Neuronal stem cell (in vitro differentiated cells): Measurements from ENCODE around the gene RHOG.

Source experiments
- DNase-seq: peaks from one replicate; pipeline ENCODE4 v3.0.0-alpha.2; 2013; ENCODE audit warnings: low spot score
- H2AFZ ChIP-seq: one replicate; pipeline ENCODE4 v1.6.1; 2013; ENCODE audit warnings: mild to moderate bottlenecking, low read length, inconsistent platforms
- H2AK5ac ChIP-seq: 2 replicates; pipeline ENCODE4 v1.6.1; 2013; ENCODE audit warnings: low read depth, mild to moderate bottlenecking, inconsistent platforms, low read length, moderate library complexity, mixed read lengths
- H2BK120ac ChIP-seq: 2 replicates; pipeline ENCODE4 v1.6.1; 2013; ENCODE audit warnings: low read depth, mild to moderate bottlenecking, inconsistent platforms, low read length, moderate library complexity, mixed read lengths
- H2BK12ac ChIP-seq: one replicate; pipeline ENCODE4 v1.6.1; 2013; ENCODE audit warnings: low read length, inconsistent platforms
- H2BK15ac ChIP-seq: 2 replicates; pipeline ENCODE4 v1.6.1; 2013; ENCODE audit warnings: mild to moderate bottlenecking, low read length, inconsistent platforms, mixed read lengths
- H2BK5ac ChIP-seq: one replicate; pipeline ENCODE4 v1.6.1; 2013; ENCODE audit warnings: inconsistent platforms, mild to moderate bottlenecking, low read length, moderate library complexity
- H3K14ac ChIP-seq: one replicate; pipeline ENCODE4 v1.6.1; 2013; ENCODE audit warnings: low read length, inconsistent platforms
- H3K18ac ChIP-seq: 2 replicates; pipeline ENCODE4 v1.6.1; 2013; ENCODE audit warnings: low read length, inconsistent platforms
- H3K23ac ChIP-seq: 2 replicates; pipeline ENCODE4 v1.6.1; 2013; ENCODE audit warnings: low read depth, mild to moderate bottlenecking, mixed read lengths, low read length, inconsistent platforms; ENCODE audit not compliant: poor library complexity
- H3K27ac ChIP-seq: replicated peaks from 3 replicates; pipeline ENCODE4 v1.5.1; 2013; ENCODE audit warnings: low read length, inconsistent platforms
- H3K27me3 ChIP-seq, 3 experiments: 2 replicates each; pipeline ENCODE4 v1.6.1; 2013; ENCODE audit warnings: low read length in 3 of 3, mild to moderate bottlenecking in 2 of 3, inconsistent platforms in 1 of 3, low read depth in 1 of 3, mixed read lengths in 1 of 3, moderate library complexity in 1 of 3; ENCODE audit not compliant: control insufficient read depth in 3 of 3, insufficient read depth in 3 of 3
- H3K36me3 ChIP-seq, 2 donors: replicated peaks in 1 of 2; 2 replicates each; pipeline ENCODE4 v1.6.1; 2013; ENCODE audit warnings: low read length in 2 of 2; ENCODE audit not compliant: control insufficient read depth in 2 of 2, insufficient read depth in 2 of 2
- H3K4ac ChIP-seq: 2 replicates; pipeline ENCODE4 v1.6.1; 2013; ENCODE audit warnings: inconsistent platforms, mild to moderate bottlenecking, low read length, moderate library complexity
- H3K4me1 ChIP-seq, 2 donors: 1 replicate in 1 of 2; 2 replicates in 1 of 2; pipeline ENCODE4 v1.6.1; 2013; ENCODE audit warnings: low read length in 2 of 2, low read depth in 1 of 2; ENCODE audit not compliant: control insufficient read depth in 2 of 2, insufficient read depth in 1 of 2
- H3K4me2 ChIP-seq: one replicate; pipeline ENCODE4 v1.6.1; 2013; ENCODE audit warnings: mild to moderate bottlenecking, low read length, inconsistent platforms; ENCODE audit not compliant: insufficient read depth, poor library complexity, severe bottlenecking
- H3K4me3 ChIP-seq, 2 donors: 2 replicates each; pipeline ENCODE4 v1.5.1; 2013; ENCODE audit warnings: low read length in 2 of 2, mild to moderate bottlenecking in 2 of 2, inconsistent platforms in 1 of 2, moderate library complexity in 1 of 2
- H3K79me1 ChIP-seq: one replicate; pipeline ENCODE4 v1.6.1; 2013; ENCODE audit warnings: low read depth, mild to moderate bottlenecking, inconsistent platforms, low read length, moderate library complexity
- H3K9ac ChIP-seq: one replicate; pipeline ENCODE4 v1.6.1; 2013; ENCODE audit warnings: mild to moderate bottlenecking, low read depth, low read length, inconsistent platforms; ENCODE audit not compliant: poor library complexity
- H3K9me3 ChIP-seq, 2 donors: replicated peaks in 1 of 2; 2 replicates each; pipeline versions ENCODE3 to v1.6.1; 2013; ENCODE audit warnings: low read length in 2 of 2, mild to moderate bottlenecking in 2 of 2, inconsistent platforms in 1 of 2, low read depth in 1 of 2, mixed read lengths in 1 of 2, moderate library complexity in 1 of 2; ENCODE audit not compliant: control insufficient read depth in 2 of 2, insufficient read depth in 1 of 2
- H4K8ac ChIP-seq: one replicate; pipeline ENCODE4 v1.6.1; 2013; ENCODE audit warnings: low read depth, mild to moderate bottlenecking, inconsistent platforms, low read length, moderate library complexity
- H4K91ac ChIP-seq: one replicate; pipeline ENCODE4 v1.6.1; 2013; ENCODE audit warnings: low read length, low read depth, mild to moderate bottlenecking, inconsistent platforms; ENCODE audit not compliant: poor library complexity
- WGBS, 2 donors: extraction: QIAGEN DNeasy Blood & Tissue Kit; methylation state at CpG; one replicate each; pipeline ENCODE4 v1.1.7; 2013; ENCODE audit warnings: missing lambda C conversion rate in 2 of 2, mixed read lengths in 1 of 2; ENCODE audit not compliant: insufficient read length in 2 of 2, insufficient replicate concordance in 1 of 2; ENCODE audit errors: extremely low coverage in 2 of 2; 5-methylcytosine and 5-hydroxymethylcytosine counted together

The RHOG gene

DNA sequence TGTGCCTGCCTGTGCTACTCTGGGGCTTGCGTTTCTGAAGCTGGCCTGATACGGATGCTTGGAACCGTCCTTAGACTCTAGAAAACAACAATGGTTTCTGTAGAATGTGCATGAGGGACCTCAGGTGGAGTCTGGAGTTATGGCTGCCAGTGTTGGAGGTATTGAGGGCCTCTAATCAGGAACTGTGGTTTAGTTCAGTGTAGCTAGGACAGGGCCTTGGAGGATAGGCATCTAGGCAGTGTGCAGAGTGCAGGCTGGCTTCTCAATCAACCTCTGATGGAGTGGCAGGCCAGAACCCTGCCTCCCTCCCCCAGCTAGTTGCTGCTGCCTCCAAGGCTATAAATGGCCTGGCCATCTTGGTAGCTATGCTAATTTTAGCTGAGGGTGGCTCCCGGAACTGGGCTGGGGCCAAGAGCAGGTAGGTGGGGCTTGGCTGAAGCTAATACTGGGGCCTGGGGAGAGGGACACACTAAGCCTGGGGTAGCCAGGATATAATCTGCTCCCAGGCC, 18.7 kb upstream of the RHOG start:
- Histone ChIP-seq H3K36me3 (no peaks in the 10 kb centered on the region), H4K8ac (no peak overlapping the region), H3K4ac (no peak overlapping the region), H2BK12ac (no peak overlapping the region), H4K91ac (no peak overlapping the region), H3K27ac (no peak overlapping the region), H2BK5ac (no peak overlapping the region), H3K4me2 (no peak overlapping the region), H3K14ac (no peak overlapping the region), H3K27me3 (peaks cover 0 to 3% (median 0%) of the 10 kb centered on the region in 3 experiments), H3K18ac (no peak overlapping the region), H3K23ac (peak overlapping the region; percentile 30), H2AK5ac (no peak overlapping the region), H3K4me3 (no peak overlapping the region), H3K79me1 (peaks cover 2% of the 10 kb centered on the region), H3K9me3 (no peaks in the 10 kb centered on the region), H2AFZ (no peak overlapping the region), H2BK120ac (no peak overlapping the region), H3K4me1 (peaks cover 15 to 20% of the 10 kb centered on the region in 2 donors), H2BK15ac (no peak overlapping the region), H3K9ac (no peak overlapping the region)
- no peak for DNase-seq
- no CpG with 5 or more reads among the region's 4 CpGs for WGBS, 2 donors

DNA sequence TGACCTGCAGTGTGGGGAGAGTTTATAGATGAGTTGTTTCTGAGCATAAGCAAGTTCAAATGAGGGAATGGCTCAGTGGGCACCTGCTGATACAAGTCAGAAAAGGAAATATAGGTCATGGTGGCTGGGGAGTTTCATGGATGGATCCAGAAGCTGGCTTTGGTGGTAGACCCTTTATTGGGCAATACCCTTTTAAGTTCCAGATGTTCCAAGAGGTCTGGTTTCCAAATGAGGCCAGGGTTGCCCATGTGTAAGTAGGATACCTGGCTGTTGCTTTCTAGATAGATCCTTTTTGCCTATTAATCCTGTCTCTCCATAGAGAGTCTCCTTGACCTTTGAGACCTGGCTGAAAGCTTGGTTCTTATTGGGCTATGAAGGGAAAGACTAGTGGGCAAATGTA, 16.9 kb upstream of the RHOG start:
- no peak overlapping the region for H2BK15ac ChIP-seq
- H3K9ac ChIP-seq, result no peak overlapping the region
- no peaks in the 10 kb centered on the region for H3K9me3 ChIP-seq
- no peak overlapping the region for H3K27ac ChIP-seq
- H2BK120ac ChIP-seq, result no peak overlapping the region
- peaks cover 2% of the 10 kb centered on the region for H3K79me1 ChIP-seq
- no peak overlapping the region for H3K23ac ChIP-seq
- DNase-seq, result no peak
- no peak overlapping the region for H3K14ac ChIP-seq
- no peak overlapping the region for H2BK12ac ChIP-seq
- H2AK5ac ChIP-seq, result no peak overlapping the region
- H2BK5ac ChIP-seq, result no peak overlapping the region
- H4K91ac ChIP-seq, result no peak overlapping the region
- H3K27me3 ChIP-seq, result peaks cover 0 to 3% (median 0%) of the 10 kb centered on the region in 3 experiments
- no peak overlapping the region for H3K4me2 ChIP-seq
- no peak overlapping the region for H4K8ac ChIP-seq
- H3K18ac ChIP-seq, result no peak overlapping the region
- no peak overlapping the region for H2AFZ ChIP-seq
- H3K4me3 ChIP-seq, result no peak overlapping the region
- no peak overlapping the region for H3K4ac ChIP-seq
- H3K36me3 ChIP-seq, result no peaks in the 10 kb centered on the region
- peaks cover 17 to 25% of the 10 kb centered on the region in 2 donors for H3K4me1 ChIP-seq

DNA sequence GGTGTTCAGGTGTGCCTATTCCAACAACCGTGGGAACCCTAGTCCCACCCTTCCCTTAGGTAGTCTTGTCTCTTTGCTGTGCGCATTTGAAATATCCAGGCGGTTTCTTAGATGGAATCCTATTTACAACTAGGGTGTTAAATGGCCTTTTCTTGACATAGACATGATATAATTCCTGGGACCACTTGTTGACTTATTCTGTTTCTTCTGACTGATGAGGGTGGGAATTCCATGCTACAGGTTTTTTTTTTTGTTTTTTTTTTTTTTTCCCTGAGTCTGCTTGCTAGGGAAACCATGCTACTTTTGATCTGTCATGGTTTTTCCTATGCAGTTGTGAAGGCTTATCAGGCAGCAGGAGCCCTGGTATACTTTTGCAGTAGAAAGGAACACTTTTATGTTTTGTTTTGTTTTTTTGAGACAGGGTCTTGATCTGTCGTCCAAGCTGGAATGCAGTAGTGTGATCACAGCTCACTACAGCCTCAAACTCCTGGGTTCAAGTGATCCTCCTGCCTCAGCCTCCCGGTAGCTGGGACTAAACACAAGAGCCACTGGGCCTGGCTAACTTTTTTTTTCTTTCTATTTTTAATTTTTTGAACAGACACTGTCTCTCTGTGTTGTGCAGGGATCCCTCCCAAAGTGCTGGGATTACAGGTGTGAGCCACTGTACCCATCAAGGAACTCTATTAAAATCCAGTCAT, 16.2 kb upstream of the RHOG start:
- no peak for DNase-seq
- Histone ChIP-seq H3K27me3 (peaks cover 0 to 3% (median 0%) of the 10 kb centered on the region in 3 experiments), H3K4ac (no peak overlapping the region), H3K14ac (no peak overlapping the region), H4K91ac (no peak overlapping the region), H3K23ac (no peak overlapping the region), H2AFZ (no peak overlapping the region), H3K9ac (no peak overlapping the region), H3K4me1 (peaks cover 17 to 25% of the 10 kb centered on the region in 2 donors), H3K18ac (no peak overlapping the region), H3K79me1 (peaks cover 2% of the 10 kb centered on the region), H4K8ac (no peak overlapping the region), H3K27ac (no peak overlapping the region), H2BK15ac (no peak overlapping the region), H3K36me3 (no peaks in the 10 kb centered on the region), H2BK120ac (no peak overlapping the region), H2BK12ac (no peak overlapping the region), H3K9me3 (no peaks in the 10 kb centered on the region), H3K4me3 (peak overlapping the region in 1 of 2 donors; percentile 89), H2AK5ac (no peak overlapping the region), H3K4me2 (peak overlapping the region; percentile 87), H2BK5ac (no peak overlapping the region)
- no CpG with 5 or more reads among the region's 5 CpGs for WGBS, 2 donors

DNA sequence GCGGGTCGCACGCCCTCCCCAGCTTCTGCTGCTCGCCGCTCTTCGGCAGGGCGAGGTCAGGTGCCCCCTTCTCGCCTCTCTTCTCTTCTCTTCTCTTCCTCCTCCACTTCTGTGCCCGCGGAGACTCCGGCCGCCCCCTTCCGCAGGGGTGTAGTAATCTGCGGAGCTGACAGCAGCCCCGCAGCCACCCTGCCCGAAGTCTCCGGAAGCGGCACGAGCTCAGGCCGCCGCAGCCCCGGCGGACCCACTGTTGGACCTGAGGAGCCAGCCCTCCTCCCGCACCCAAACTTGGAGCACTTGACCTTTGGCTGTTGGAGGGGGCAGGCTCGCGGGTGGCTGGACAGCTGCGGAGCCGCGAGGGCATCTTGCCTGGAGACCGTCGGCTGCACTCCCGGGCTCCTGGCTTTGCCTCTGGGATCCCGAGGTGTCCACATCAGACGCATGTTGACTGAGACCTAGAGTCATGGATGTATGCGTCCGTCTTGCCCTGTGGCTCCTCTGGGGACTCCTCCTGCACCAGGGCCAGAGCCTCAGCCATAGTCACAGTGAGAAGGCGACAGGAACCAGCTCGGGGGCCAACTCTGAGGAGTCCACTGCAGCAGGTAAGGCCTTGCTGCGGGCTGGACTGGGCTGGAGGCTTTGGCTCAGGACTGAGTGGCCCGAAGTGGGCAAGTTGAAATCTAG, 15.2 kb upstream of the RHOG start:
- no peak overlapping the region for H4K8ac ChIP-seq
- H3K14ac ChIP-seq, result peak overlapping the region; percentile 47
- DNase-seq, result no peak
- peak overlapping the region; percentile 87 for H3K4me2 ChIP-seq
- H2BK15ac ChIP-seq, result peak overlapping the region; percentile 23
- no CpG with 5 or more reads among the region's 40 CpGs for WGBS, 2 donors
- H3K4ac ChIP-seq, result no peak overlapping the region
- peaks cover 2% of the 10 kb centered on the region for H3K79me1 ChIP-seq
- H2AFZ ChIP-seq, result peak overlapping the region; percentile 100
- H2BK120ac ChIP-seq, result peak overlapping the region; percentile 4
- H3K18ac ChIP-seq, result peak overlapping the region; percentile 69
- H2AK5ac ChIP-seq, result no peak overlapping the region
- H3K4me1 ChIP-seq, result peaks cover 17 to 21% of the 10 kb centered on the region in 2 donors
- H2BK5ac ChIP-seq, result no peak overlapping the region
- H4K91ac ChIP-seq, result no peak overlapping the region
- no peaks in the 10 kb centered on the region for H3K9me3 ChIP-seq
- H3K23ac ChIP-seq, result peak overlapping the region; percentile 27
- peaks cover 0 to 3% (median 0%) of the 10 kb centered on the region in 3 experiments for H3K27me3 ChIP-seq
- no peak overlapping the region for H3K27ac ChIP-seq
- no peaks in the 10 kb centered on the region for H3K36me3 ChIP-seq
- H2BK12ac ChIP-seq, result no peak overlapping the region
- H3K9ac ChIP-seq, result peak overlapping the region; percentile 85
- peak overlapping the region; percentile 80 to 89 for H3K4me3 ChIP-seq
